ENCODE data around the gene KASH5. TPM values are rescaled to one million over a fixed set of nuclear protein-coding genes. Genes with fewer than 3 reads are reported as not detected.
A peak's percentile ranks its signal among the peaks of the same experiment; 100 is the strongest.

The KASH5 gene
- total and polyA plus RNA-seq, 2 of the 13 experiments (the other 11 are each of a cell fraction or from before 2014, with no cell fraction given) = not detected

DNA sequence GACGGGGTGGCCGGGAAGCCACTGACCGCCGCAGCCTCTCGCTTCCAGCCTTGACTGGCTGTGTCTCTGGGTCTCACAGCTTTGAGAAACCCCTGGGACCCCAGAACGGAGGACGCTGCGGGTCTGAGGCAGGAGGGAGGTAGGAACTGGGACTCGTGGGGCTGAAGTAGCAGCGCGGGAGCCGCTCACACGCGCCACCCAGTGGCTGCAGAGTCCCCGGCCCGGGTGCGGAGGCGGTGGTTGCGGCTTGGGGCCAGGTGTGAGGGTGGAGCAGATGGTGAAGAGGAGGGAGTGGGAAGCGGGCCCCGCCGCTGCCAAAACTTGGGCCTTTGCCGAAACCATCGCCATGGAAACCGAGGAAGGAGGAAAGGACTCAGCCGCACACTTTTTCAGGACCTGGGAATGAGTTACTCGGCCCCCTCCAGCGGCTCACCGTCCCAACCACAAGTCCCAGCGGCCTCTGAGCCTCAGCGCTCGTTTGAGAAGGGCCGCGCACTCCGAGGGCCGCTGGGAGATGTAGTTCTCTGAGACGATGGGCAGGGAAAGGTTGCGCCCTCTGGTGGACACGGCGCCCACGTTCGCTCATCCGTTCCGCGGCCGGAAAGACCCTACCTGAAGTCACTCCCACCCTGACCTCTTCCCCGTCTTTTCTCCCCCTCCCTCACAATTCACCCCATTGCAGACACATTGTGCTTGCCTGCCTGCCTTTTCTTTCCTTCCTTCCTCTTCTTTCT is 55.5 kb downstream of the KASH5 start (continued):
- TF ChIP-seq ZSCAN25 (CRISPR knock-in tag; IDR thresholded peaks at IDR 0.05) = peak; percentile 54; the same call in 1 of the 2 replicates
- TF ChIP-seq ZNF205 (CRISPR knock-in tag; IDR thresholded peaks at IDR 0.05) = no peak
- TF ChIP-seq ZNF572 (CRISPR knock-in tag; IDR thresholded peaks at IDR 0.05) = peak; percentile 88; the same call in 1 of the 2 replicates
- 0 out of 2 replicates have a peak, but pooled peaks have one; percentile 35 for TF ChIP-seq ZNF850 (CRISPR knock-in tag; conservative IDR thresholded peaks at IDR 0.05)
- no peak for TF ChIP-seq DDIT3 (CRISPR knock-in tag; IDR thresholded peaks at IDR 0.05)
- 0 out of 2 replicates have a peak, but pooled peaks have one; percentile 30 for TF ChIP-seq RXRB (CRISPR knock-in tag; IDR thresholded peaks at IDR 0.05; ENCODE audit: borderline replicate concordance)
- peak; percentile 88 for TF ChIP-seq GABPB1 (CRISPR knock-in tag; IDR thresholded peaks at IDR 0.05)
- TF ChIP-seq, protein P1, sequence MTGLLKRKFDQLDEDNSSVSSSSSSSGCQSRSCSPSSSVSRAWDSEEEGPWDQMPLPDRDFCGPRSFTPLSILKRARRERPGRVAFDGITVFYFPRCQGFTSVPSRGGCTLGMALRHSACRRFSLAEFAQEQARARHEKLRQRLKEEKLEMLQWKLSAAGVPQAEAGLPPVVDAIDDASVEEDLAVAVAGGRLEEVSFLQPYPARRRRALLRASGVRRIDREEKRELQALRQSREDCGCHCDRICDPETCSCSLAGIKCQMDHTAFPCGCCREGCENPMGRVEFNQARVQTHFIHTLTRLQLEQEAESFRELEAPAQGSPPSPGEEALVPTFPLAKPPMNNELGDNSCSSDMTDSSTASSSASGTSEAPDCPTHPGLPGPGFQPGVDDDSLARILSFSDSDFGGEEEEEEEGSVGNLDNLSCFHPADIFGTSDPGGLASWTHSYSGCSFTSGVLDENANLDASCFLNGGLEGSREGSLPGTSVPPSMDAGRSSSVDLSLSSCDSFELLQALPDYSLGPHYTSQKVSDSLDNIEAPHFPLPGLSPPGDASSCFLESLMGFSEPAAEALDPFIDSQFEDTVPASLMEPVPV (CRISPR knock-in tag; IDR thresholded peaks at IDR 0.05) = peak; percentile 54; the same call in 1 of the 2 replicates
- no peak for TF ChIP-seq POLR2AphosphoS2 (IDR thresholded peaks at IDR 0.05; ENCODE audit: low read depth, low read length)
- no peak for TF ChIP-seq ZSCAN9 (CRISPR knock-in tag; IDR thresholded peaks at IDR 0.05; ENCODE audit: borderline replicate concordance)
- peak; percentile 75 for TF ChIP-seq MEIS1 (CRISPR knock-in tag; IDR thresholded peaks at IDR 0.05; ENCODE audit: borderline replicate concordance)
- TF ChIP-seq NCOA5 (CRISPR knock-in tag; IDR thresholded peaks at IDR 0.05) = no peak
- peak; percentile 65; the same call in 1 of the 2 replicates for TF ChIP-seq KDM5B (CRISPR knock-in tag; IDR thresholded peaks at IDR 0.05; ENCODE audit: borderline replicate concordance)
- TF ChIP-seq ZNF788 (CRISPR knock-in tag; IDR thresholded peaks at IDR 0.05; ENCODE audit: borderline replicate concordance) = peak; percentile 86; the same call in 1 of the 2 replicates
- TF ChIP-seq AGO2 (optimal IDR thresholded peaks at IDR 0.05; ENCODE audit: low read depth, low read length) = peak; percentile 29
- TF ChIP-seq KAT8 (CRISPR knock-in tag; IDR thresholded peaks at IDR 0.05) = peak; percentile 48; the same call in 1 of the 2 replicates
- peak; percentile 60 for TF ChIP-seq MXD4 (CRISPR knock-in tag; IDR thresholded peaks at IDR 0.05)
- no peak; a peak in 1 of 4 replicates for TF ChIP-seq POLR2A (IDR thresholded peaks at IDR 0.05; ENCODE audit: insufficient read depth in 1 of 2, low read depth in 2 of 2, low read length in 2 of 2)
- 0 out of 2 replicates have a peak, but pooled peaks have one; percentile 10 for TF ChIP-seq GATAD1 (CRISPR knock-in tag; IDR thresholded peaks at IDR 0.05)
- TF ChIP-seq SOX13 (IDR thresholded peaks at IDR 0.05) = no peak
- TF ChIP-seq SOX13 (CRISPR knock-in tag; conservative IDR thresholded peaks at IDR 0.05 in 1 of 2, IDR thresholded peaks at IDR 0.05 in 1 of 2) = no peak; a peak in 1 of 4 replicates
- 0 out of 2 replicates have a peak, but pooled peaks have one; percentile 66 for TF ChIP-seq SNAI1 (CRISPR knock-in tag; IDR thresholded peaks at IDR 0.05; ENCODE audit: borderline replicate concordance)
- peak; percentile 88; the same call in 1 of the 2 replicates for TF ChIP-seq PCBP1 (IDR thresholded peaks at IDR 0.05; ENCODE audit: borderline replicate concordance, low read depth, low read length)
- peak; percentile 64 for TF ChIP-seq YY1 (IDR thresholded peaks at IDR 0.05; ENCODE audit: insufficient read depth, insufficient replicate concordance, low read depth, low read length)
- TF ChIP-seq, protein P2, sequence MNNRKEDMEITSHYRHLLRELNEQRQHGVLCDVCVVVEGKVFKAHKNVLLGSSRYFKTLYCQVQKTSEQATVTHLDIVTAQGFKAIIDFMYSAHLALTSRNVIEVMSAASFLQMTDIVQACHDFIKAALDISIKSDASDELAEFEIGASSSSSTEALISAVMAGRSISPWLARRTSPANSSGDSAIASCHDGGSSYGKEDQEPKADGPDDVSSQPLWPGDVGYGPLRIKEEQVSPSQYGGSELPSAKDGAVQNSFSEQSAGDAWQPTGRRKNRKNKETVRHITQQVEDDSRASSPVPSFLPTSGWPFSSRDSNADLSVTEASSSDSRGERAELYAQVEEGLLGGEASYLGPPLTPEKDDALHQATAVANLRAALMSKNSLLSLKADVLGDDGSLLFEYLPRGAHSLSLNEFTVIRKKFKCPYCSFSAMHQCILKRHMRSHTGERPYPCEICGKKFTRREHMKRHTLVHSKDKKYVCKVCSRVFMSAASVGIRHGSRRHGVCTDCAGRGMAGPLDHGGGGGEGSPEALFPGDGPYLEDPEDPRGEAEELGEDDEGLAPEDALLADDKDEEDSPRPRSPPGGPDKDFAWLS (CRISPR knock-in tag; IDR thresholded peaks at IDR 0.05; ENCODE audit: borderline replicate concordance) = peak; percentile 72; the same call in 1 of the 2 replicates
- TF ChIP-seq ELF1 (CRISPR knock-in tag; IDR thresholded peaks at IDR 0.05) = peak; percentile 56; the same call in 1 of the 2 replicates
- TF ChIP-seq ZNF816 (CRISPR knock-in tag; IDR thresholded peaks at IDR 0.05; ENCODE audit: borderline replicate concordance) = peak; percentile 60; the same call in 1 of the 2 replicates

All from HepG2 (cell line).